HepG2 (cell line): Measurements from ENCODE around the gene F12. TPM values are rescaled to one million over a fixed set of nuclear protein-coding genes. Genes with fewer than 3 reads are reported as not detected.

ENCODE experiments used
- CREB1 ChIP-seq, 2 experiments: fragments of 450-650 bp in 1 of 2; IDR thresholded peaks; 2 replicates each; pipeline ENCODE4 v1.6.1; 2016 to 2017; ENCODE audit warnings: control low read depth in 1 of 2, mild to moderate bottlenecking in 1 of 2, missing compliant biosample characterization in 1 of 2, missing genetic modification characterization in 1 of 2
- DBP ChIP-seq: sonication (generic); formaldehyde crosslinking; IDR thresholded peaks from 2 replicates; pipeline ENCODE4 v1.4.0; 2020; ENCODE audit warnings: missing genetic modification reagents; ENCODE audit errors: not compliant biosample characterization
- GATAD2A ChIP-seq: IDR thresholded peaks from 2 replicates; pipeline ENCODE4 v1.6.1; 2016
- GPN1 ChIP-seq: sonication (generic); formaldehyde crosslinking; IDR thresholded peaks from 2 replicates; pipeline ENCODE4 v1.5.1; 2020; ENCODE audit warnings: missing genetic modification reagents, borderline replicate concordance
- IKZF4 ChIP-seq: sonication (generic); formaldehyde crosslinking; IDR thresholded peaks from 2 replicates; pipeline ENCODE4 v1.5.1; 2020; ENCODE audit warnings: borderline replicate concordance, mild to moderate bottlenecking, low read depth, missing genetic modification reagents; ENCODE audit errors: not compliant biosample characterization
- POLR2A ChIP-seq, 2 experiments: IDR thresholded peaks; 2 replicates each; pipeline ENCODE4 v1.6.1; 2011; ENCODE audit warnings: low read depth in 2 of 2, low read length in 2 of 2, mild to moderate bottlenecking in 1 of 2, moderate library complexity in 1 of 2; ENCODE audit not compliant: insufficient read depth in 1 of 2
- SALL1 ChIP-seq: sonication (generic); formaldehyde crosslinking; IDR thresholded peaks from 2 replicates; pipeline ENCODE4 v1.8.0; 2022; ENCODE audit warnings: mild to moderate bottlenecking, missing genetic modification reagents
- SIX1 ChIP-seq: sonication (generic); formaldehyde crosslinking; IDR thresholded peaks from 2 replicates; pipeline ENCODE4 v1.4.0; 2020; ENCODE audit warnings: missing genetic modification reagents, borderline replicate concordance
- SIX4 ChIP-seq: sonication (generic); formaldehyde crosslinking; IDR thresholded peaks from 2 replicates; pipeline ENCODE4 v1.4.0; 2020; ENCODE audit warnings: missing genetic modification reagents
- SMAD1 ChIP-seq: sonication (generic); formaldehyde crosslinking; IDR thresholded peaks from 2 replicates; pipeline ENCODE4 v1.4.0; 2020; ENCODE audit warnings: missing genetic modification reagents, low read depth, mild to moderate bottlenecking, borderline replicate concordance
- THYN1 ChIP-seq: sonication (generic); formaldehyde crosslinking; IDR thresholded peaks from 2 replicates; pipeline ENCODE4 v1.8.1; 2023; ENCODE audit warnings: low read depth, mild to moderate bottlenecking, moderate library complexity, missing genetic modification reagents, borderline replicate concordance
- ZFAT ChIP-seq: sonication (generic); formaldehyde crosslinking; conservative IDR thresholded peaks from 2 replicates; pipeline ENCODE4 v1.8.1; 2023; ENCODE audit warnings: missing genetic modification reagents, inconsistent platforms
- ZIK1 ChIP-seq: sonication (generic); formaldehyde crosslinking; IDR thresholded peaks from 2 replicates; pipeline ENCODE4 v1.5.0; 2020; ENCODE audit warnings: mild to moderate bottlenecking, low read depth, missing genetic modification reagents, borderline replicate concordance
- ZKSCAN5 ChIP-seq: sonication (generic); formaldehyde crosslinking; IDR thresholded peaks from 2 replicates; pipeline ENCODE4 v1.5.1; 2020; ENCODE audit warnings: mild to moderate bottlenecking, missing genetic modification reagents
- ZNF232 ChIP-seq: sonication (generic); formaldehyde crosslinking; IDR thresholded peaks from 2 replicates; pipeline ENCODE4 v1.4.0; 2020; ENCODE audit warnings: missing genetic modification reagents, borderline replicate concordance
- ZNF503 ChIP-seq: sonication (generic); formaldehyde crosslinking; IDR thresholded peaks from 2 replicates; pipeline ENCODE4 v1.4.0; 2020; ENCODE audit warnings: missing genetic modification reagents
- ZNF704 ChIP-seq: sonication (generic); formaldehyde crosslinking; IDR thresholded peaks from 2 replicates; pipeline ENCODE4 v1.8.1; 2023; ENCODE audit warnings: mild to moderate bottlenecking, inconsistent platforms, moderate library complexity, missing genetic modification reagents, borderline replicate concordance
- polyA plus RNA-seq, 8 experiments: library from polyadenylated mRNA; depleted of rRNA in 3 of 8; stranded (reverse) in 7 of 8; unstranded in 1 of 8; fragments of >200 nt; fragmentation: Illumina TruSeq in 4 of 8; extraction: Trizol in 4 of 8; gene quantifications; 2 replicates each; pipeline versions ENCODE4 v1.2.1 to v1.2.3, GENCODE V29; 2011 to 2016; ENCODE audit warnings: low read depth in 4 of 8, missing spikeins in 1 of 8, mixed read lengths in 1 of 8; ENCODE audit not compliant: insufficient read depth in 1 of 8
- total RNA-seq, 5 experiments: library from RNA; depleted of rRNA; stranded (reverse); fragments of >200 nt; fragmentation: Illumina TruSeq; extraction: Trizol; gene quantifications; 2 replicates each; pipeline ENCODE4 v1.2.3, GENCODE V29; 2016; ENCODE audit warnings: low read depth in 1 of 5
- TF ChIP-seq, protein P1 (sequence below): sonication (generic); formaldehyde crosslinking; conservative IDR thresholded peaks from 2 replicates; pipeline ENCODE4 v1.4.0; 2020; ENCODE audit warnings: missing genetic modification reagents
- TF ChIP-seq, protein P2 (sequence below), 2 experiments: sonication (generic) in 1 of 2; formaldehyde crosslinking in 1 of 2; IDR thresholded peaks; 2 replicates each; pipeline versions ENCODE4 v1.4.0 to v1.6.1; 2018 to 2020; ENCODE audit warnings: missing genetic modification reagents in 2 of 2, borderline replicate concordance in 1 of 2, low read depth in 1 of 2, mild to moderate bottlenecking in 1 of 2, missing biosample characterization in 1 of 2

F12 gene
- total and polyA plus RNA-seq, 2 of the 13 experiments (the other 11 are each of a cell fraction or from before 2014, with no cell fraction given): 2.5 to 3.0 TPM

DNA sequence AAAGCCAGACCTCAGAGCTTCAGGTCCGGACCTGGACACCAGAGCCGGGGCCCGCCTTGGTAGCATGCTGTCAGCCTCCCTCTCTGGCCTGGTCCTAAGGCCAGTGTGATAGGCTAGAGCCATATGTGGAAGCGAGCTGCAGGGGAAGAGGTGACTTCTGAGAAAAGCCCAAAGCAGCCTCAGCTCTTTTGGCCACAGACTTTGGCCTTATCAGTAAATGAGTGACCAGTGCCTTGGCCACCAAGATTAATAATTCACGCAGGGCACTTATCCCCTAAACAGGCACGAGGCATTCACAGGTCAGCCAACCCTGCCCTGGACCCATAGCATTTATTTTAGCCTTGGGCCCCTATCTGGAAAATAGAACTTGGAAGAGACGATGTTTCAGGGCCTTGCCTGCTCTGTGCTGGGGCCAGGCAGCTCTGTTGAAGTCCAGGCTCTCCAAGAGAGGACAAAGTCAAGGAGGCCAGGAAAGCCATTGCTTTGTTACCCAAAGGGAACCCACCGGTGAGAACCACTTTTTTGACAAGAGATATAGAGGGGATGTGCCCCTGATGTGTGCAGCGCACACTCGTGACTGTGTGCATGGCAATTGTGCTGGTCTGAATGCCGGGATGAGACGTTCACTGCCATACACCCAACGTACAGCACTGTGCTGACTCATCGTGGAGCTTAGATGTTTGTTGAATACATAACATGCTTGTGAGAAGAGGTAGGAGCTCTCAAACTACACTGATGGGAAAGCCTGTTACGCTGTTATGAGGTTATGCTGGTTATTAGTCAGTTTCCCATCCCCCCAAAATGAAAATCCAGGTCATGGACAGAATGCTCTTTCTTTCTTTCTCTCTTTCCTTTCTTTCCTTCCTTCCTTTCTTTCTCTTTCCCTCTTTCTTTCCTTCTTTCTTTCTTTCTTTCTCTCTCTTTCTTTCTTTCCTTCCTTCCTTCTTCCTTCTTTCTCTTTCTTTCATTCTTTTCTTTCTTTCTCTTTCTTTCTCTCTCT lies 30.2 kb downstream of the F12 start (continued):
- no peak for TF ChIP-seq DBP (CRISPR knock-in tag)
- TF ChIP-seq ZNF503 (CRISPR knock-in tag): peak; percentile 65; the same call in 1 of the 2 replicates
- peak; percentile 81; the same call in 1 of the 2 replicates for TF ChIP-seq ZKSCAN5 (CRISPR knock-in tag)
- peak; percentile 74 for TF ChIP-seq SALL1
- peak; percentile 79 for TF ChIP-seq GATAD2A (CRISPR knock-in tag)
- TF ChIP-seq SIX4 (CRISPR knock-in tag): 0 out of 2 replicates have a peak, but pooled peaks have one; percentile 21
- TF ChIP-seq ZNF704 (CRISPR knock-in tag): no peak
- 0 out of 2 replicates have a peak, but pooled peaks have one; percentile 10 for TF ChIP-seq SMAD1 (CRISPR knock-in tag)
- TF ChIP-seq ZIK1 (CRISPR knock-in tag): no peak
- TF ChIP-seq THYN1 (CRISPR knock-in tag): no peak
- TF ChIP-seq, protein P1, sequence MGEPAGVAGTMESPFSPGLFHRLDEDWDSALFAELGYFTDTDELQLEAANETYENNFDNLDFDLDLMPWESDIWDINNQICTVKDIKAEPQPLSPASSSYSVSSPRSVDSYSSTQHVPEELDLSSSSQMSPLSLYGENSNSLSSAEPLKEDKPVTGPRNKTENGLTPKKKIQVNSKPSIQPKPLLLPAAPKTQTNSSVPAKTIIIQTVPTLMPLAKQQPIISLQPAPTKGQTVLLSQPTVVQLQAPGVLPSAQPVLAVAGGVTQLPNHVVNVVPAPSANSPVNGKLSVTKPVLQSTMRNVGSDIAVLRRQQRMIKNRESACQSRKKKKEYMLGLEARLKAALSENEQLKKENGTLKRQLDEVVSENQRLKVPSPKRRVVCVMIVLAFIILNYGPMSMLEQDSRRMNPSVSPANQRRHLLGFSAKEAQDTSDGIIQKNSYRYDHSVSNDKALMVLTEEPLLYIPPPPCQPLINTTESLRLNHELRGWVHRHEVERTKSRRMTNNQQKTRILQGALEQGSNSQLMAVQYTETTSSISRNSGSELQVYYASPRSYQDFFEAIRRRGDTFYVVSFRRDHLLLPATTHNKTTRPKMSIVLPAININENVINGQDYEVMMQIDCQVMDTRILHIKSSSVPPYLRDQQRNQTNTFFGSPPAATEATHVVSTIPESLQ (CRISPR knock-in tag): no peak
- no peak for TF ChIP-seq GPN1 (CRISPR knock-in tag)
- no peak for TF ChIP-seq SIX1 (CRISPR knock-in tag)
- TF ChIP-seq CREB1 (IDR thresholded peaks at IDR 0.05): no peak
- TF ChIP-seq CREB1 (CRISPR knock-in tag; IDR thresholded peaks at IDR 0.05): peak; percentile 64
- TF ChIP-seq POLR2A (IDR thresholded peaks at IDR 0.05; ENCODE audit: insufficient read depth in 1 of 2, low read depth in 2 of 2, low read length in 2 of 2): peak in 1 of 2 experiments; percentile 92; a peak in 2 of 4 replicates
- peak; percentile 60; the same call in 1 of the 2 replicates for TF ChIP-seq ZNF232 (CRISPR knock-in tag)
- TF ChIP-seq, protein P2, sequence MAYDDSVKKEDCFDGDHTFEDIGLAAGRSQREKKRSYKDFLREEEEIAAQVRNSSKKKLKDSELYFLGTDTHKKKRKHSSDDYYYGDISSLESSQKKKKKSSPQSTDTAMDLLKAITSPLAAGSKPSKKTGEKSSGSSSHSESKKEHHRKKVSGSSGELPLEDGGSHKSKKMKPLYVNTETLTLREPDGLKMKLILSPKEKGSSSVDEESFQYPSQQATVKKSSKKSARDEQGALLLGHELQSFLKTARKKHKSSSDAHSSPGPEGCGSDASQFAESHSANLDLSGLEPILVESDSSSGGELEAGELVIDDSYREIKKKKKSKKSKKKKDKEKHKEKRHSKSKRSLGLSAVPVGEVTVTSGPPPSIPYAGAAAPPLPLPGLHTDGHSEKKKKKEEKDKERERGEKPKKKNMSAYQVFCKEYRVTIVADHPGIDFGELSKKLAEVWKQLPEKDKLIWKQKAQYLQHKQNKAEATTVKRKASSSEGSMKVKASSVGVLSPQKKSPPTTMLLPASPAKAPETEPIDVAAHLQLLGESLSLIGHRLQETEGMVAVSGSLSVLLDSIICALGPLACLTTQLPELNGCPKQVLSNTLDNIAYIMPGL (CRISPR knock-in tag; IDR thresholded peaks at IDR 0.05; ENCODE audit: borderline replicate concordance in 1 of 2, low read depth in 1 of 2): peak; percentile 61 to 63; a peak in 3 of 4 replicates
- TF ChIP-seq IKZF4 (CRISPR knock-in tag): peak; percentile 52
- TF ChIP-seq ZFAT (CRISPR knock-in tag): no peak; the same call in 1 of the 2 replicates
